Mesothelial cell of epicardium (in vitro differentiated cells): ENCODE data around the gene PHLDB1. TPM values are rescaled to one million over a fixed set of nuclear protein-coding genes. Genes with fewer than 3 reads are reported as not detected.

ENCODE experiments used
- DNase-seq, 2 experiments: peaks; one replicate each; pipeline ENCODE4 v3.0.0; 2021; ENCODE audit warnings: low spot score in 2 of 2; ENCODE audit not compliant: unreplicated experiment in 2 of 2
- H3K27ac Mint-ChIP-seq: 2 replicates; pipeline ENCODE4 v1.8.0; 2021; ENCODE audit warnings: mixed read lengths
- H3K27me3 Mint-ChIP-seq: 2 replicates; pipeline ENCODE4 v1.8.0; 2021; ENCODE audit warnings: low read depth, mixed read lengths
- H3K36me3 Mint-ChIP-seq: 2 replicates; pipeline ENCODE4 v1.8.0; 2021; ENCODE audit warnings: mixed read lengths
- H3K4me1 Mint-ChIP-seq: 2 replicates; pipeline ENCODE4 v1.8.0; 2021; ENCODE audit warnings: mixed read lengths
- H3K4me3 Mint-ChIP-seq: 2 replicates; pipeline ENCODE4 v1.8.0; 2021; ENCODE audit warnings: mild to moderate bottlenecking, moderate library complexity, mixed read lengths
- H3K9me3 Mint-ChIP-seq: 2 replicates; pipeline ENCODE4 v1.8.0; 2021; ENCODE audit warnings: mixed read lengths
- microRNA-seq: library from miRNA; unstranded; fragments of <30 nt; microRNA quantifications from one replicate; pipeline ENCODE4 v1.2.0, GENCODE V29; 2021; ENCODE audit warnings: inconsistent platforms, mixed read lengths
- total RNA-seq: library from RNA; stranded (reverse); gene quantifications from 3 replicates; pipeline ENCODE4 v1.2.1, GENCODE V29; 2021
- TF ChIP-seq, protein P1 (sequence below): fragments of 200-600 bp; sonication (generic); IDR thresholded peaks from one replicate; pipeline ENCODE4 v1.5.0; 2021; ENCODE audit warnings: antibody characterized with exemption; ENCODE audit not compliant: unreplicated experiment

Gene PHLDB1
- total RNA-seq, 1 donor from 2014 or later, result 148 TPM

DNA sequence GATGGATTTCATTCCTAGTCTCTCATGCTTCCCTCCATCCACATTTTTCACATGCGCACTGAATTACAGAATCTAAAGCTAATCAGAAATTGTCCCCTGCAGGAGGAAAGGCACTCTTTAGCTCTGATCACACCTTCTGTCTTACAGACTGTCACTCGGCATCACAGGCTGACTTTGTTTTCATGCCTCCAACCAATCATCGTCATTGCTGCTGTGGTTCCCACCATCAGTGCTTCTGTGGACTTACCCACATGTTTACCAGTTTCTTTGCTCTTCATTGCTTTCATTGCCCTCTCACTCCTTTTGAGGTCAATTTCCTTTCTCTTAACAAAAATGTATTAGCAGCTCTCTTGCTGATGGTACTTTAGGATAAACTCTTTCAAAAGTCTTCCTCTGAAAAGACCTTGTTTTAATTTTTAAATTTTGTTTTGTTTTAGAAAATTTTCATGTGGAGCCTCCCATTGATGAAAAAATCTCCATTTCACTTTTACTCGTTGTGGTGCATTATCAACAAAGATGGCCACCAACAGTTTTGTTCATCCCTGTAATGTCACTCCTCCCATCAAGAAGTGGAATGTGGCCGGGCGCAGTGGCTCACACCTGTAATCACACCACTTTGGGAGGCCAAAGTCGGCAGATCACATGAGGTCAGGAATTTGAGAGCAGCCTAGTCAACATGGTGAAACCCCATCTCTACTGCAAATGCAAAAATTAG, 92.2 kb downstream of the PHLDB1 start:
- no peak for DNase-seq
- Mint-ChIP-seq H3K27me3 (no peaks in the 10 kb centered on the region), H3K9me3 (no peaks in the 10 kb centered on the region), H3K36me3 (peaks cover 2% of the 10 kb centered on the region), H3K27ac (no peak overlapping the region), H3K4me1 (peaks cover 4% of the 10 kb centered on the region), H3K4me3 (no peak overlapping the region)
- TF ChIP-seq, protein P1, sequence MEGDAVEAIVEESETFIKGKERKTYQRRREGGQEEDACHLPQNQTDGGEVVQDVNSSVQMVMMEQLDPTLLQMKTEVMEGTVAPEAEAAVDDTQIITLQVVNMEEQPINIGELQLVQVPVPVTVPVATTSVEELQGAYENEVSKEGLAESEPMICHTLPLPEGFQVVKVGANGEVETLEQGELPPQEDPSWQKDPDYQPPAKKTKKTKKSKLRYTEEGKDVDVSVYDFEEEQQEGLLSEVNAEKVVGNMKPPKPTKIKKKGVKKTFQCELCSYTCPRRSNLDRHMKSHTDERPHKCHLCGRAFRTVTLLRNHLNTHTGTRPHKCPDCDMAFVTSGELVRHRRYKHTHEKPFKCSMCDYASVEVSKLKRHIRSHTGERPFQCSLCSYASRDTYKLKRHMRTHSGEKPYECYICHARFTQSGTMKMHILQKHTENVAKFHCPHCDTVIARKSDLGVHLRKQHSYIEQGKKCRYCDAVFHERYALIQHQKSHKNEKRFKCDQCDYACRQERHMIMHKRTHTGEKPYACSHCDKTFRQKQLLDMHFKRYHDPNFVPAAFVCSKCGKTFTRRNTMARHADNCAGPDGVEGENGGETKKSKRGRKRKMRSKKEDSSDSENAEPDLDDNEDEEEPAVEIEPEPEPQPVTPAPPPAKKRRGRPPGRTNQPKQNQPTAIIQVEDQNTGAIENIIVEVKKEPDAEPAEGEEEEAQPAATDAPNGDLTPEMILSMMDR, result no peak

GRCh38 chr11:118703563-118704106, 96.2 kb downstream of the PHLDB1 start:
- no peak overlapping the region for H3K27ac Mint-ChIP-seq
- no peaks in the 10 kb centered on the region for H3K9me3 Mint-ChIP-seq
- H3K4me1 Mint-ChIP-seq, result peaks cover 11% of the 10 kb centered on the region
- H3K27me3 Mint-ChIP-seq, result no peaks in the 10 kb centered on the region
- peaks cover 2% of the 10 kb centered on the region for H3K36me3 Mint-ChIP-seq
- no peak for DNase-seq
- H3K4me3 Mint-ChIP-seq, result no peak overlapping the region
- TF ChIP-seq, protein P1, result no peak

DNA sequence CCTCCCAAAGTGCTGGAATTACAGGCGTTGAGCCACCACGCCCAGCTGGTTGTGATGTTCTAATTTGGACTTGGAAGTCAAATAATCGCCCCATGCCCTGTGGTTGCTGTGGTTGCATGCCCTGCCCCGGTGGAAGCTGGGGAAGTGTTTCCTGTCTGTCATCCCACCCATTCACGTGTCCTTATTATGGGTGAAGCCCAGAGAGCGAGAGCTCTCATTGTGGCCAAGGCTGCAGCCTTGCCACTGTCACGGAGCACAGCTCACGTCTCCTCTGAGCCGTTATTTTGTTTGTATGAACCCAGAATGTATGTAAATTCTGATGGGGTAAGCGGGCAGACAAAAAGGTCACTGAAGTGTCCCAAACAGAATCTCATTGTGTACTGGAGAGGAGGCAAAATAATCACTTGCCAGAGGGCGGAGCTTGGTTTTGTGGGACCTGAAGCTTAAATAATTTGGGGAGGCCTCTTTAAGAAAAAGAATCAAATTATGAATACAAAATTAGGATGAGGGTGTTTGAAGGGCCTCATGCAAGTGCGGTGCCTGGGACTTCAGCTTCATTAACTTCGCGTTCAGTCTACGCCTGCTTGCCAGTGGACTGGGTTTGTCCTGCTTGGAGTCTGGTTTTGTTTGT, 97.8 kb downstream of the PHLDB1 start:
- no peak for DNase-seq
- H3K27me3 Mint-ChIP-seq, result no peaks in the 10 kb centered on the region
- H3K36me3 Mint-ChIP-seq, result peaks cover 2% of the 10 kb centered on the region
- H3K9me3 Mint-ChIP-seq, result no peaks in the 10 kb centered on the region
- no peak overlapping the region for H3K27ac Mint-ChIP-seq
- peaks cover 11% of the 10 kb centered on the region for H3K4me1 Mint-ChIP-seq
- TF ChIP-seq, protein P1, result no peak
- no peak overlapping the region for H3K4me3 Mint-ChIP-seq

DNA sequence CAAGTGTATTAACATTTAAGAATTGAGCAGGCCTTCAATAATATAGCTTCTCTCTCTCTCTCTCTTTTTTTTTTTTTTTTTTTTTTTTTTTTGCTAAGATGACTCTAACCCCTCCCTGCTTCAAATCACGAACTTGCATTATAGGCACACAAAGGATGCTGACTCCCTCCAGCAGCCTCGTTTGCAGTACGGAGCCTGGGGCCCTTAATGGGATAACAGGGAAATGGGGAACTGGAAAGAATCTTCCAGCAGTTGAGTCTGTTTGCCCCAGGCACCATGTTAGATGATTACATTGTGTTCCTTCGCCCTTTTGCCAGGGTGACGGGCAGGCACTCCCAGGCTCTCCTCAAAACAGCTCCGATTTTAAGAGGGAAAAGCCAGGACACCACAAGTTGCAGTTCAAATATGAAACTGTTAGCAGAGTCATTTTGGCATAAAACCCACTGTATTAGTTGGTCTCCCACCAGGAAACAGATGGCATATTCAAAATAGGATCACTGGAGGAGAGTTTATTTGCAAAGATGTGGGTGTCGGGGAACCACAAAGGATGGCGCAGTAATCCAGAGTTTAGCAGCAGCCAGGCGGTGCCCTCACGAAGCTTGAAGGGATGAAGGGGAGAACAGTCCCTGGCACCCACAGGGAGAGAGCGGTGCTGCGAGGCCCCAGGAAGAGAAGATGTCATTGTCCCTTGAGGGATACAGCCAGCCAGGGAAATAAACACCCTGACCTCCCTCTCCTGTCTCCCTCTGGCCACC, 98.6 kb downstream of the PHLDB1 start:
- Mint-ChIP-seq H3K4me3 (no peak overlapping the region), H3K4me1 (peaks cover 11% of the 10 kb centered on the region), H3K27ac (no peak overlapping the region), H3K27me3 (no peaks in the 10 kb centered on the region), H3K36me3 (no peaks in the 10 kb centered on the region), H3K9me3 (no peaks in the 10 kb centered on the region)
- no peak for DNase-seq
- TF ChIP-seq, protein P1, result no peak

DNA sequence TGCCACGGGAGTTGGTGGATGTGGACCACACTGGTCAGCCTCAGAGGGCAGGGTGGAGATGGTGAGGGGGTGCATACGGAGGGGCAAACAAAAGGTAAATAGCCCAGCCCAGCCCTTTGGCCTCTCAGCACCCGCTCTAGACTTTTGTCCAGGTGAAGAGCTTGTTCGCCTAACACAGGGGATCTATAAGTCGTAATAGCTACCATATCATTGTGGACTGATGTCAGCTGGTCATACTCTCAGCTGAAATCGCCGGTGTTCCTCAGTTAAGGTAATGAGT, 99.1 kb downstream of the PHLDB1 start:
- Mint-ChIP-seq H3K9me3 (no peaks in the 10 kb centered on the region), H3K4me1 (peaks cover 11% of the 10 kb centered on the region), H3K36me3 (no peaks in the 10 kb centered on the region), H3K27ac (no peak overlapping the region), H3K4me3 (no peak overlapping the region), H3K27me3 (no peaks in the 10 kb centered on the region)
- no peak for DNase-seq
- TF ChIP-seq, protein P1, result no peak

Small RNA genes within 50 kb of the gene (microRNA-seq; reads per million reads assigned to microRNA genes)
- 0.88 reads per million for gene MIR6716

Other genes starting within 250 kb of the PHLDB1 start
- gene UBE4A, start 248.0 kb upstream of the PHLDB1 start, total RNA-seq, result 40.5 to 41.5 TPM (median 41.5 TPM) in 3 replicates
- 168 to 188 TPM (median 180 TPM) in 3 replicates for gene ATP5MG, start 206.0 kb upstream of the PHLDB1 start, total RNA-seq
- 83.6 to 85.8 TPM (median 83.7 TPM) in 3 replicates for gene KMT2A, start 171.1 kb upstream of the PHLDB1 start, total RNA-seq
- 1.1 TPM in 3 replicates for gene TTC36, start 80.1 kb upstream of the PHLDB1 start, total RNA-seq
- 46.1 to 48.0 TPM (median 46.7 TPM) in 3 replicates for gene TMEM25, start 76.4 kb upstream of the PHLDB1 start, total RNA-seq
- gene IFT46, start 41.7 kb upstream of the PHLDB1 start, total RNA-seq, result 22.3 to 24.1 TPM (median 23.7 TPM) in 3 replicates
- gene ARCN1, start 35.2 kb upstream of the PHLDB1 start, total RNA-seq, result 139 to 144 TPM (median 140 TPM) in 3 replicates
- 0.11 TPM in 1 of 3 replicates, not detected in the others for gene TREH, start 72.0 kb downstream of the PHLDB1 start, total RNA-seq
- 189 to 194 TPM (median 191 TPM) in 3 replicates for gene DDX6, start 183.5 kb downstream of the PHLDB1 start, total RNA-seq